Measurements from ENCODE around the gene ANGPTL8. TPM values are rescaled to one million over a fixed set of nuclear protein-coding genes. Genes with fewer than 3 reads are reported as not detected.
A peak's percentile ranks its signal among the peaks of the same experiment; 100 is the strongest.

ANGPTL8 gene
- under 1 TPM in 6 of 12 donors, not detected in 6; 0.32 to 0.89 (median 0.50) TPM for polyA plus RNA-seq (ENCODE audit: insufficient read length in 12 of 12)
- long read RNA-seq, donor 1: 0 reads
- long read RNA-seq, donor 2: 0 reads
- long read RNA-seq, donor 3: 0 reads
- long read RNA-seq, donor 4: 0 reads
- long read RNA-seq, donor 5: 0 reads
- long read RNA-seq, donor 6: 0 reads
- long read RNA-seq, donor 7: 0 reads
- long read RNA-seq, donor 8: 0 reads
- long read RNA-seq, donor 9: 0 reads
- long read RNA-seq, donor 10: 0 reads
- long read RNA-seq, donor 11: 0 reads

GRCh38 chr19:11239377-11240000 is at the start of gene ANGPTL8:
Gene ANGPTL8 (plus strand): TSS chr19:11239619. CDS start chr19:11239638, 19 bp downstream.
- DNase-seq: no peak

- DNase-seq: no peak
Observed at GRCh38 chr19:11190501-11190900, 48.9 kb upstream of the ANGPTL8 start.

- DNase-seq: peak; percentile 70
Observed at GRCh38 chr19:11191273-11191755, 48.1 kb upstream of the ANGPTL8 start.

GRCh38 chr19:11191934-11192333 is 47.5 kb upstream of the ANGPTL8 start:
- DNase-seq: no peak

GRCh38 chr19:11192957-11193939 is 46.2 kb upstream of the ANGPTL8 start:
- no peak for DNase-seq

- DNase-seq: no peak
Observed at GRCh38 chr19:11194173-11194572, 45.2 kb upstream of the ANGPTL8 start.

- DNase-seq: peak; percentile 63
Observed at GRCh38 chr19:11194656-11195558, 44.5 kb upstream of the ANGPTL8 start.

- DNase-seq: no peak
Observed at GRCh38 chr19:11195681-11196080, 43.7 kb upstream of the ANGPTL8 start.

- DNase-seq: peak; percentile 47
Observed at GRCh38 chr19:11196406-11197287, 42.8 kb upstream of the ANGPTL8 start.

GRCh38 chr19:11197291-11198174 is 41.9 kb upstream of the ANGPTL8 start, which contains the start of gene KANK2:
Gene KANK2 (minus strand): TSS chr19:11197545. CDS start chr19:11194511, 3,034 bp downstream.
- DNase-seq: peak; percentile 82

- DNase-seq: no peak
Observed at GRCh38 chr19:11198175-11198534, 41.3 kb upstream of the ANGPTL8 start.

GRCh38 chr19:11198769-11199424 is 40.5 kb upstream of the ANGPTL8 start:
- no peak for DNase-seq

- no peak for DNase-seq
Observed at GRCh38 chr19:11199517-11199916, 39.9 kb upstream of the ANGPTL8 start.

GRCh38 chr19:11200015-11200574 is 39.3 kb upstream of the ANGPTL8 start:
- DNase-seq: no peak

GRCh38 chr19:11200931-11201330 is 38.5 kb upstream of the ANGPTL8 start:
- no peak for DNase-seq

- no peak for DNase-seq
Observed at GRCh38 chr19:11201791-11202190, 37.6 kb upstream of the ANGPTL8 start.

GRCh38 chr19:11202488-11203193 is 36.8 kb upstream of the ANGPTL8 start:
- no peak for DNase-seq
